NCI-H1092 (cell line): ENCODE results near the gene SEMA4C.

Experiments
- DNase-seq: peaks from one replicate; lab custom pipeline; 2025; lab: John Stamatoyannopoulos, UW

Gene SEMA4C

GRCh38 chr2:96819876-96820511, 49.9 kb downstream of the SEMA4C start:
- DNase-seq, result no peak

- DNase-seq, result no peak
Measured at GRCh38 chr2:96819128-96819875, 50.6 kb downstream of the SEMA4C start.

GRCh38 chr2:96817882-96818281, 52.0 kb downstream of the SEMA4C start:
- DNase-seq, result no peak

GRCh38 chr2:96816836-96817702, 52.8 kb downstream of the SEMA4C start:
- no peak for DNase-seq

GRCh38 chr2:96816127-96816835, 53.6 kb downstream of the SEMA4C start, which contains the start of gene CNNM3:
Gene CNNM3, plus strand, starts transcription at chr2:96816268. Its CDS starts 10 bp downstream, at chr2:96816278.
- DNase-seq, result peak; percentile 79

- DNase-seq, result no peak
Measured at GRCh38 chr2:96815326-96816126, 54.4 kb downstream of the SEMA4C start.

- DNase-seq, result no peak
Measured at GRCh38 chr2:96813656-96814055, 56.2 kb downstream of the SEMA4C start.

- DNase-seq, result no peak
Measured at GRCh38 chr2:96811917-96812316, 58.0 kb downstream of the SEMA4C start.

GRCh38 chr2:96810783-96811192, 59.1 kb downstream of the SEMA4C start:
- no peak for DNase-seq

- no peak for DNase-seq
Measured at GRCh38 chr2:96809951-96810782, 59.7 kb downstream of the SEMA4C start.
